ENCODE data around the gene RBM14.
"Not testable (repeated sequence)": the region's sequence is repeated elsewhere in the genome, so short reads cannot be mapped to it uniquely, and the experiment has no call there.

Gene RBM14

GRCh38 chr11:66586136-66586535 is 30.3 kb upstream of the RBM14 start:
- H3K9ac ChIP-seq (ENCODE audit: low read depth, low read length): no peak overlapping the region
- ATAC-seq (ENCODE audit: insufficient read depth, low read depth): no peak
- no peaks in the 10 kb centered on the region for H4K20me1 ChIP-seq (ENCODE audit: insufficient read depth, low read length)
- H3K4me2 ChIP-seq (ENCODE audit: insufficient read depth, low read length): no peak overlapping the region
- DNase-seq: no peak
- H2AFZ ChIP-seq (ENCODE audit: low read depth, low read length): no peak overlapping the region
- no peak overlapping the region for H3K4me3 ChIP-seq (ENCODE audit: low read depth in 1 of 2, low read length in 2 of 2)
- H3K4me1 ChIP-seq (ENCODE audit: insufficient read depth, low read length): no peaks in the 10 kb centered on the region
- no peaks in the 10 kb centered on the region for H3K36me3 ChIP-seq (ENCODE audit: insufficient read depth, low read length)
- no peak overlapping the region for H3K27ac ChIP-seq (ENCODE audit: low read length)
- no peaks in the 10 kb centered on the region for H3K27me3 ChIP-seq (ENCODE audit: insufficient read depth, low read length, poor library complexity)
- no peaks in the 10 kb centered on the region for H3K79me2 ChIP-seq (ENCODE audit: insufficient read depth, low read length)
- no peak for TF ChIP-seq EZH2 (IDR thresholded peaks at IDR 0.05; ENCODE audit: borderline replicate concordance, low read depth, low read length, severe bottlenecking)
- TF ChIP-seq, protein P1, sequence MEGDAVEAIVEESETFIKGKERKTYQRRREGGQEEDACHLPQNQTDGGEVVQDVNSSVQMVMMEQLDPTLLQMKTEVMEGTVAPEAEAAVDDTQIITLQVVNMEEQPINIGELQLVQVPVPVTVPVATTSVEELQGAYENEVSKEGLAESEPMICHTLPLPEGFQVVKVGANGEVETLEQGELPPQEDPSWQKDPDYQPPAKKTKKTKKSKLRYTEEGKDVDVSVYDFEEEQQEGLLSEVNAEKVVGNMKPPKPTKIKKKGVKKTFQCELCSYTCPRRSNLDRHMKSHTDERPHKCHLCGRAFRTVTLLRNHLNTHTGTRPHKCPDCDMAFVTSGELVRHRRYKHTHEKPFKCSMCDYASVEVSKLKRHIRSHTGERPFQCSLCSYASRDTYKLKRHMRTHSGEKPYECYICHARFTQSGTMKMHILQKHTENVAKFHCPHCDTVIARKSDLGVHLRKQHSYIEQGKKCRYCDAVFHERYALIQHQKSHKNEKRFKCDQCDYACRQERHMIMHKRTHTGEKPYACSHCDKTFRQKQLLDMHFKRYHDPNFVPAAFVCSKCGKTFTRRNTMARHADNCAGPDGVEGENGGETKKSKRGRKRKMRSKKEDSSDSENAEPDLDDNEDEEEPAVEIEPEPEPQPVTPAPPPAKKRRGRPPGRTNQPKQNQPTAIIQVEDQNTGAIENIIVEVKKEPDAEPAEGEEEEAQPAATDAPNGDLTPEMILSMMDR (IDR thresholded peaks at IDR 0.05; ENCODE audit: borderline replicate concordance, extremely low read depth, low read length, poor library complexity, severe bottlenecking): no peak
- peaks cover 5% of the 10 kb centered on the region for H3K9me3 ChIP-seq (ENCODE audit: insufficient read depth, low read length, severe bottlenecking)

DNA sequence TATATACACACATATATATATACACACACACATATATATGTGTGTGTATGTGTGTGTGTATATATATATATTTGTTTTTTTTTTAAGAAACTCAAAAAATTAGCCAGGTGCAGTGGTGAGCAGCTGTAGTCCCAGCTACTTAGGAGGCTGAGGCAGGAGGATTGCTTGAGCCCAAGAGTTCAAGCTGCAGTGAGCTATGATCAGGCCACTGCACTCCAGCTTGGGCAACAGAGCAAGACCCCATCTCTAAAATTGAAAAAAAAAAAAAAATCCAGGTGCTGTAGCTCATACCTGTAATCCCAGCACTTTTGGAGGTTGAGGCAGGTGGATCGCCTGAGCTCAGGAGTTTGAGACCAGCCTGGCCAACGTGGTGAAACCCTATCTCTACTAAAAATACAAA is 27.1 kb upstream of the RBM14 start:
- not testable (repeated sequence) for H3K4me3 ChIP-seq (ENCODE audit: low read depth in 1 of 2, low read length in 2 of 2); H3K4me2 ChIP-seq (ENCODE audit: insufficient read depth, low read length); H3K9ac ChIP-seq (ENCODE audit: low read depth, low read length); H3K36me3 ChIP-seq (ENCODE audit: insufficient read depth, low read length); H3K27ac ChIP-seq (ENCODE audit: low read length); H3K27me3 ChIP-seq (ENCODE audit: insufficient read depth, low read length, poor library complexity); H4K20me1 ChIP-seq (ENCODE audit: insufficient read depth, low read length); ATAC-seq (ENCODE audit: insufficient read depth, low read depth); H3K9me3 ChIP-seq (ENCODE audit: insufficient read depth, low read length, severe bottlenecking); H2AFZ ChIP-seq (ENCODE audit: low read depth, low read length); H3K79me2 ChIP-seq (ENCODE audit: insufficient read depth, low read length); DNase-seq
- peaks cover 20% of the 10 kb centered on the region for H3K4me1 ChIP-seq (ENCODE audit: insufficient read depth, low read length)

DNA sequence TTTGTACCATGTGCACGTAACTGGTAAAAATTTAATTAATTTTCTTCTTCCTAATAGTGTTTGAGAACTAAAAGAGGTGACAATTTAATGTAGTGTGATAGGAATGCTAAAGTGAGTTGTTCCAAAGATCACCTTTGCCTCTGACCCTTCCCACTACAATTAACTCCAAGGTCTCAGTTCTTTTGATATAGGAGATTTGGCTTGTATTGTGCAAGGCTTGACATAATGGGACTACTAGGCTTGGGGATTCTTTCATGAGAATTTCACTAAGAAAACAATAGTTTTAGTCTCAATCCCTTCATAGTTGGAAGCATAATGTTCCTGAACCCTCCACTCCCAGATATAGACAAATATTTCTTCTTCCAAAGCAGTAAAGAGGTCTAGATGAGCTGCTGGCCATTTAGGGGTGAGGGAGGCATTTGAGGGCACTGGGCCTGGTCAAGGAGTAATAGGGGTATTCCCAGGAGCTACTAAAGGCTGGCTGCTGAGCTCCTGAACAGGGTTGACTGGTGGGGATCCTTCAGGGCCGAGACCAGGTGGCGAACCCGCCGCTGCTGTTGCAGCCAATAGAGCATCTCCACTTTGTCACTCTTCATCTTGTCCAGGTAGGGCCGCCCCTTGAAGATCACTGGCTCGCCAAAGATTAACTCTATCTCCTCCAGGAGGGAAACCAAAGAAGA is 26.3 kb upstream of the RBM14 start:
- Histone ChIP-seq H3K4me3 (ENCODE audit: low read depth in 1 of 2, low read length in 2 of 2) (no peak overlapping the region), H3K79me2 (ENCODE audit: insufficient read depth, low read length) (peaks cover 9% of the 10 kb centered on the region), H3K4me2 (ENCODE audit: insufficient read depth, low read length) (no peak overlapping the region), H2AFZ (ENCODE audit: low read depth, low read length) (no peak overlapping the region), H3K27ac (ENCODE audit: low read length) (no peak overlapping the region), H4K20me1 (ENCODE audit: insufficient read depth, low read length) (no peaks in the 10 kb centered on the region), H3K36me3 (ENCODE audit: insufficient read depth, low read length) (no peaks in the 10 kb centered on the region; the same call in 1 of the 2 replicates), H3K4me1 (ENCODE audit: insufficient read depth, low read length) (peaks cover 26% of the 10 kb centered on the region), H3K9me3 (ENCODE audit: insufficient read depth, low read length, severe bottlenecking) (no peaks in the 10 kb centered on the region), H3K27me3 (ENCODE audit: insufficient read depth, low read length, poor library complexity) (no peaks in the 10 kb centered on the region), H3K9ac (ENCODE audit: low read depth, low read length) (no peak overlapping the region)
- no peak for TF ChIP-seq EZH2 (IDR thresholded peaks at IDR 0.05; ENCODE audit: borderline replicate concordance, low read depth, low read length, severe bottlenecking)
- TF ChIP-seq, protein P1 (IDR thresholded peaks at IDR 0.05; ENCODE audit: borderline replicate concordance, extremely low read depth, low read length, poor library complexity, severe bottlenecking): no peak
- ATAC-seq (ENCODE audit: insufficient read depth, low read depth) (no peak), DNase-seq (no peak)

GRCh38 chr11:66591175-66591574 is 25.3 kb upstream of the RBM14 start:
- H2AFZ ChIP-seq (ENCODE audit: low read depth, low read length): no peak overlapping the region
- DNase-seq (no peak), ATAC-seq (ENCODE audit: insufficient read depth, low read depth) (no peak)
- no peak overlapping the region for H3K9ac ChIP-seq (ENCODE audit: low read depth, low read length)
- peaks cover 9% of the 10 kb centered on the region for H3K79me2 ChIP-seq (ENCODE audit: insufficient read depth, low read length)
- H3K4me3 ChIP-seq (ENCODE audit: low read depth in 1 of 2, low read length in 2 of 2): no peak overlapping the region
- no peaks in the 10 kb centered on the region for H3K9me3 ChIP-seq (ENCODE audit: insufficient read depth, low read length, severe bottlenecking)
- no peaks in the 10 kb centered on the region; the same call in 1 of the 2 replicates for H3K36me3 ChIP-seq (ENCODE audit: insufficient read depth, low read length)
- no peaks in the 10 kb centered on the region for H4K20me1 ChIP-seq (ENCODE audit: insufficient read depth, low read length)
- H3K4me2 ChIP-seq (ENCODE audit: insufficient read depth, low read length): no peak overlapping the region
- TF ChIP-seq, protein P1 (IDR thresholded peaks at IDR 0.05; ENCODE audit: borderline replicate concordance, extremely low read depth, low read length, poor library complexity, severe bottlenecking): no peak
- TF ChIP-seq EZH2 (IDR thresholded peaks at IDR 0.05; ENCODE audit: borderline replicate concordance, low read depth, low read length, severe bottlenecking): no peak
- no peak overlapping the region for H3K27ac ChIP-seq (ENCODE audit: low read length)
- H3K27me3 ChIP-seq (ENCODE audit: insufficient read depth, low read length, poor library complexity): no peaks in the 10 kb centered on the region
- H3K4me1 ChIP-seq (ENCODE audit: insufficient read depth, low read length): peaks cover 26% of the 10 kb centered on the region

Data from DND-41 (cell line).